ENCODE measurements around the gene SEC24D.
A peak's percentile ranks its signal among the peaks of the same experiment; 100 is the strongest.

The SEC24D gene

GRCh38 chr4:118774989-118775388 lies 60.9 kb downstream of the SEC24D start:
- no peak overlapping the region for H3K4me3 ChIP-seq (ENCODE audit: low read depth, low read length)
- DNase-seq (ENCODE audit: low read depth), result no peak
- no peak for TF ChIP-seq MYC (IDR thresholded peaks at IDR 0.05; ENCODE audit: low read depth, low read length)
- TF ChIP-seq MAX (IDR thresholded peaks at IDR 0.05; ENCODE audit: low read depth, low read length), result no peak
- no peak for TF ChIP-seq POLR2A (IDR thresholded peaks at IDR 0.05; ENCODE audit: extremely low read depth, insufficient read length)
- TF ChIP-seq CTCF (IDR thresholded peaks at IDR 0.05; ENCODE audit: low read depth, low read length), result no peak

- no peak overlapping the region for H3K4me3 ChIP-seq (ENCODE audit: low read depth, low read length)
- no peak for DNase-seq (ENCODE audit: low read depth)
- no peak for TF ChIP-seq MYC (IDR thresholded peaks at IDR 0.05; ENCODE audit: low read depth, low read length)
- no peak for TF ChIP-seq CTCF (IDR thresholded peaks at IDR 0.05; ENCODE audit: low read depth, low read length)
- no peak for TF ChIP-seq MAX (IDR thresholded peaks at IDR 0.05; ENCODE audit: low read depth, low read length)
- TF ChIP-seq POLR2A (IDR thresholded peaks at IDR 0.05; ENCODE audit: extremely low read depth, insufficient read length), result no peak
Measured at GRCh38 chr4:118774321-118774720, 61.6 kb downstream of the SEC24D start.

GRCh38 chr4:118773429-118773792 lies 62.5 kb downstream of the SEC24D start:
- no peak for DNase-seq (ENCODE audit: low read depth)
- TF ChIP-seq MAX (IDR thresholded peaks at IDR 0.05; ENCODE audit: low read depth, low read length), result no peak
- no peak for TF ChIP-seq POLR2A (IDR thresholded peaks at IDR 0.05; ENCODE audit: extremely low read depth, insufficient read length)
- no peak for TF ChIP-seq MYC (IDR thresholded peaks at IDR 0.05; ENCODE audit: low read depth, low read length)
- TF ChIP-seq CTCF (IDR thresholded peaks at IDR 0.05; ENCODE audit: low read depth, low read length), result no peak

GRCh38 chr4:118772767-118773428 lies 63.0 kb downstream of the SEC24D start:
- DNase-seq (ENCODE audit: low read depth), result no peak
- no peak overlapping the region for H3K4me3 ChIP-seq (ENCODE audit: low read depth, low read length)
- TF ChIP-seq CTCF (IDR thresholded peaks at IDR 0.05; ENCODE audit: low read depth, low read length) (no peak), MYC (IDR thresholded peaks at IDR 0.05; ENCODE audit: low read depth, low read length) (no peak), POLR2A (IDR thresholded peaks at IDR 0.05; ENCODE audit: extremely low read depth, insufficient read length) (no peak), MAX (IDR thresholded peaks at IDR 0.05; ENCODE audit: low read depth, low read length) (no peak)

More at GRCh38 chr4:118773429-118773792, 62.5 kb downstream of the SEC24D start:
- H3K4me3 ChIP-seq (ENCODE audit: low read depth, low read length), result no peak overlapping the region

- no peak overlapping the region for H3K4me3 ChIP-seq (ENCODE audit: low read depth, low read length)
- DNase-seq (ENCODE audit: low read depth), result peak; percentile 72
- TF ChIP-seq MYC (IDR thresholded peaks at IDR 0.05; ENCODE audit: low read depth, low read length), result no peak
- no peak for TF ChIP-seq CTCF (IDR thresholded peaks at IDR 0.05; ENCODE audit: low read depth, low read length)
- no peak for TF ChIP-seq MAX (IDR thresholded peaks at IDR 0.05; ENCODE audit: low read depth, low read length)
- TF ChIP-seq POLR2A (IDR thresholded peaks at IDR 0.05; ENCODE audit: extremely low read depth, insufficient read length), result no peak
Measured at GRCh38 chr4:118772081-118772766, 63.7 kb downstream of the SEC24D start.
